HG03108 (cell line): Measurements from ENCODE around the gene CDC42SE2.
"Not testable (repeated sequence)": the region's sequence is repeated elsewhere in the genome, so short reads cannot be mapped to it uniquely, and the experiment has no call there.

Source experiments
- ATAC-seq: cut with Tn5 transposase; IDR thresholded peaks from one replicate; pipeline ENCODE4 v1.9.1; 2021; ENCODE audit warnings: moderate library complexity; ENCODE audit not compliant: unreplicated experiment

CDC42SE2 gene

GRCh38 chr5:131386779-131387178 lies 122.9 kb downstream of the CDC42SE2 start:
- ATAC-seq, result no peak

- ATAC-seq, result no peak
Measured at GRCh38 chr5:131387255-131387654, 123.4 kb downstream of the CDC42SE2 start.

GRCh38 chr5:131389096-131389868 lies 125.4 kb downstream of the CDC42SE2 start:
- ATAC-seq, result no peak

- ATAC-seq, result no peak
Measured at GRCh38 chr5:131389869-131390265, 126.0 kb downstream of the CDC42SE2 start.

- ATAC-seq, result no peak
Measured at GRCh38 chr5:131392466-131393095, 128.7 kb downstream of the CDC42SE2 start.

- no peak for ATAC-seq
Measured at GRCh38 chr5:131393498-131393968, 129.7 kb downstream of the CDC42SE2 start.

GRCh38 chr5:131394128-131394527 lies 130.3 kb downstream of the CDC42SE2 start:
- ATAC-seq, result peak; percentile 68

GRCh38 chr5:131396015-131396414 lies 132.2 kb downstream of the CDC42SE2 start:
- peak; percentile 81 for ATAC-seq

GRCh38 chr5:131396630-131397273 lies 132.9 kb downstream of the CDC42SE2 start:
- ATAC-seq, result no peak

- ATAC-seq, result not testable (repeated sequence)
Measured at GRCh38 chr5:131399007-131399406, 135.2 kb downstream of the CDC42SE2 start.

GRCh38 chr5:131400585-131400984 lies 136.7 kb downstream of the CDC42SE2 start:
- ATAC-seq, result no peak

- ATAC-seq, result no peak
Measured at GRCh38 chr5:131405674-131406073, 141.8 kb downstream of the CDC42SE2 start.

- ATAC-seq, result no peak
Measured at GRCh38 chr5:131406076-131406475, 142.2 kb downstream of the CDC42SE2 start.

GRCh38 chr5:131406975-131407638 lies 143.3 kb downstream of the CDC42SE2 start:
- ATAC-seq, result no peak

- ATAC-seq, result peak; percentile 75
Measured at GRCh38 chr5:131413605-131414559, 150.0 kb downstream of the CDC42SE2 start.

- peak; percentile 62 for ATAC-seq
Measured at GRCh38 chr5:131416729-131417128, 152.9 kb downstream of the CDC42SE2 start.

GRCh38 chr5:131417240-131417869 lies 153.5 kb downstream of the CDC42SE2 start:
- ATAC-seq, result no peak

- no peak for ATAC-seq
Measured at GRCh38 chr5:131418846-131419245, 155.0 kb downstream of the CDC42SE2 start.

- no peak for ATAC-seq
Measured at GRCh38 chr5:131419877-131420276, 156.0 kb downstream of the CDC42SE2 start.

GRCh38 chr5:131423056-131423455 lies 159.2 kb downstream of the CDC42SE2 start:
- no peak for ATAC-seq
